ENCODE results near the gene ANTXR2. TPM values are rescaled to one million over a fixed set of nuclear protein-coding genes. Genes with fewer than 3 reads are reported as not detected.

The ANTXR2 gene
- total and polyA plus RNA-seq, 2 of the 13 experiments (the other 11 are each of a cell fraction or from before 2014, with no cell fraction given) = 4.6 to 14.5 TPM

DNA sequence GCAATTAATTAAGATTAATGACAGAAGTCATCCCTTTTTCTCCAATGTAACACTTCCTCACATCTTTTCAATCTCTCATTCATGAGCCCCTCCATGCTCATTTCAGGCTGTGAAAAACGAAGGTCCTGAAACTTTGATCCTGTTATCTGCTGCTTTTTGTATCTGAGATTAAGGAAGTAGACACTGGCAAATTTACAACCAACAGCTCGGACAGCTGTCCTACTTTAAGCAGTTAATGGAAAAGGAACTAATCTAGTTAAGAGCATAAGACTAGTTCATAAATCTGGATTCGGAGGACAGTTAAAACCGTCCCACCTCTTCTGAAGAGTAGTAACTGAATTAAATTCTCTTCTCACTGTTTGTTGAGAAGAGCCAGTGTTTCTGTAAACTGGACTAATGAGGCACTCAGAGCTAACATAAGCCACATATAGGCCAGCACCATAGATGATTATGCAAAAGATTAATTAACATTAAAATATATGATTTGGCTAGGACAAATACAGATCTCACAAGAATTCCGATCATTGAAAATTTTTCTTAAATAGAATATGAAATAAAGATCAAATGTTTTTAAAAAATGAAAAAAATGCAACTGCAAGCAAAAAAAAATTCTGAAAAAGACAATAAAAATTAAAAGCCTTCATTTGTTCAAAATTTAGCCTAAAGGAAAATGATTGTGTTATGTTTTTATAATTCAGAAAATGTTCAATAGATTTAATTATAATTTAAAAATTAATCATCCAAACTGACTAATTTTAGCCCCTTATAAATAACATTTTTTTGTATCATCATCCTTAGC, 114.4 kb downstream of the ANTXR2 start:
- ATAC-seq = no peak
- ChIA-PET CTCF (ENCODE audit: low intra/inter-chr PET ratio, low total read pairs) (no interaction called here), POLR2A (no interaction called here)

DNA sequence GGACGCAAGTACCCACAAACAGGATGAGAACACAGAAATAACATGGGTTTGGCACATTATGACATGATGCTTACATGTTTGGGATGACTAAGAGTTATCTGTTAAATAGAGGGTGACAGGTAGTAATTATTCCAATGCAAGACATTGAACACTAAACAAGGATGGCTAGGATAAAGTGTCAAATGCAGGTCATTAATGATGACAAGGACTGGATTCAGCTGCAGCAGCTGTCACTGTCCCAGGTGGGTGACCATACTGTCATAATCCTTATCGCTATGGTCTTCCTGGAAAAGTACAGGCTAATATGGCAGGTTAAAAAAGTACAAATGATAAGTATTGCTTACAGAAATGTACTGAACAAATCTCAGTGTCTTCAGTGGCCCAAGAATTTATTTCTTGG, 123.9 kb downstream of the ANTXR2 start:
- intact Hi-C loops (cut with micrococcal nuclease; ENCODE audit: unreplicated experiment) (no loop called here), in situ Hi-C loops (cut with HindIII; ENCODE audit: extremely low pct_ligation_motif_present, low pct_unique_long_range_greater_than_20kb) (no loop called here)
- H3K9ac ChIP-seq (ENCODE audit: insufficient read depth, low read depth, low read length) = no peak overlapping the region
- H4K20me1 ChIP-seq (ENCODE audit: insufficient read depth, low read length) = no peaks in the 10 kb centered on the region
- no peaks in the 10 kb centered on the region for H3K27me3 ChIP-seq (ENCODE audit: control insufficient read depth in 1 of 2, insufficient read depth in 2 of 2, low read length in 2 of 2)
- no peaks in the 10 kb centered on the region for H3K36me3 ChIP-seq (replicated peaks in 1 of 2; ENCODE audit: control insufficient read depth in 1 of 2, insufficient read depth in 2 of 2, low read length in 2 of 2)
- DNase-seq (ENCODE audit: low spot score) = no peak
- H3K4me1 ChIP-seq (ENCODE audit: insufficient read depth, low read length) = no peaks in the 10 kb centered on the region
- H3K79me2 ChIP-seq (ENCODE audit: insufficient read depth, low read length) = no peaks in the 10 kb centered on the region
- no peak for FAIRE-seq
- no peaks in the 10 kb centered on the region for H3K9me3 ChIP-seq (ENCODE audit: low read length)
- 93% methylated on average over 2 of the region's 2 CpGs for WGBS (ENCODE audit: low lambda C conversion rate)
- no peak for ATAC-seq
- H3K4me2 ChIP-seq (ENCODE audit: low read depth, low read length) = no peak overlapping the region
- H3K4me3 ChIP-seq (replicated peaks in 1 of 3; ENCODE audit: insufficient read depth in 1 of 3, low read depth in 2 of 3, low read length in 3 of 3) = no peak overlapping the region
- BruUV-seq (replicated peaks) = no TSS peak
- ChIA-PET POLR2A (no interaction called here), CTCF (ENCODE audit: low intra/inter-chr PET ratio, low total read pairs) (no interaction called here)
- H3K27ac ChIP-seq (ENCODE audit: extremely low read length, insufficient read depth, low read length) = no peak overlapping the region
- H2AFZ ChIP-seq (ENCODE audit: low read length) = no peak overlapping the region
- TF ChIP-seq ZNF737 (CRISPR knock-in tag; IDR thresholded peaks at IDR 0.05; ENCODE audit: borderline replicate concordance) = no peak
- TF ChIP-seq, protein P1, sequence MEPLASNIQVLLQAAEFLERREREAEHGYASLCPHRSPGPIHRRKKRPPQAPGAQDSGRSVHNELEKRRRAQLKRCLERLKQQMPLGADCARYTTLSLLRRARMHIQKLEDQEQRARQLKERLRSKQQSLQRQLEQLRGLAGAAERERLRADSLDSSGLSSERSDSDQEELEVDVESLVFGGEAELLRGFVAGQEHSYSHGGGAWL (CRISPR knock-in tag; IDR thresholded peaks at IDR 0.05) = no peak
- no peak for TF ChIP-seq ADNP (CRISPR knock-in tag; IDR thresholded peaks at IDR 0.05)
- TF ChIP-seq POGZ (CRISPR knock-in tag; IDR thresholded peaks at IDR 0.05) = no peak
- TF ChIP-seq NFE2L2 (IDR thresholded peaks at IDR 0.05; ENCODE audit: low read length) = no peak
- TF ChIP-seq HNRNPL (IDR thresholded peaks at IDR 0.05; ENCODE audit: low read depth, low read length) = no peak
- TF ChIP-seq SALL1 (CRISPR knock-in tag; IDR thresholded peaks at IDR 0.05) = no peak
- TF ChIP-seq KLF13 (CRISPR knock-in tag; IDR thresholded peaks at IDR 0.05) = no peak
- no peak for TF ChIP-seq IRF2 (CRISPR knock-in tag; IDR thresholded peaks at IDR 0.05)
- TF ChIP-seq, protein P2, sequence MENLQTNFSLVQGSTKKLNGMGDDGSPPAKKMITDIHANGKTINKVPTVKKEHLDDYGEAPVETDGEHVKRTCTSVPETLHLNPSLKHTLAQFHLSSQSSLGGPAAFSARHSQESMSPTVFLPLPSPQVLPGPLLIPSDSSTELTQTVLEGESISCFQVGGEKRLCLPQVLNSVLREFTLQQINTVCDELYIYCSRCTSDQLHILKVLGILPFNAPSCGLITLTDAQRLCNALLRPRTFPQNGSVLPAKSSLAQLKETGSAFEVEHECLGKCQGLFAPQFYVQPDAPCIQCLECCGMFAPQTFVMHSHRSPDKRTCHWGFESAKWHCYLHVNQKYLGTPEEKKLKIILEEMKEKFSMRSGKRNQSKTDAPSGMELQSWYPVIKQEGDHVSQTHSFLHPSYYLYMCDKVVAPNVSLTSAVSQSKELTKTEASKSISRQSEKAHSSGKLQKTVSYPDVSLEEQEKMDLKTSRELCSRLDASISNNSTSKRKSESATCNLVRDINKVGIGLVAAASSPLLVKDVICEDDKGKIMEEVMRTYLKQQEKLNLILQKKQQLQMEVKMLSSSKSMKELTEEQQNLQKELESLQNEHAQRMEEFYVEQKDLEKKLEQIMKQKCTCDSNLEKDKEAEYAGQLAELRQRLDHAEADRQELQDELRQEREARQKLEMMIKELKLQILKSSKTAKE (CRISPR knock-in tag; IDR thresholded peaks at IDR 0.05; ENCODE audit: borderline replicate concordance) = no peak
- TF ChIP-seq, protein P3, sequence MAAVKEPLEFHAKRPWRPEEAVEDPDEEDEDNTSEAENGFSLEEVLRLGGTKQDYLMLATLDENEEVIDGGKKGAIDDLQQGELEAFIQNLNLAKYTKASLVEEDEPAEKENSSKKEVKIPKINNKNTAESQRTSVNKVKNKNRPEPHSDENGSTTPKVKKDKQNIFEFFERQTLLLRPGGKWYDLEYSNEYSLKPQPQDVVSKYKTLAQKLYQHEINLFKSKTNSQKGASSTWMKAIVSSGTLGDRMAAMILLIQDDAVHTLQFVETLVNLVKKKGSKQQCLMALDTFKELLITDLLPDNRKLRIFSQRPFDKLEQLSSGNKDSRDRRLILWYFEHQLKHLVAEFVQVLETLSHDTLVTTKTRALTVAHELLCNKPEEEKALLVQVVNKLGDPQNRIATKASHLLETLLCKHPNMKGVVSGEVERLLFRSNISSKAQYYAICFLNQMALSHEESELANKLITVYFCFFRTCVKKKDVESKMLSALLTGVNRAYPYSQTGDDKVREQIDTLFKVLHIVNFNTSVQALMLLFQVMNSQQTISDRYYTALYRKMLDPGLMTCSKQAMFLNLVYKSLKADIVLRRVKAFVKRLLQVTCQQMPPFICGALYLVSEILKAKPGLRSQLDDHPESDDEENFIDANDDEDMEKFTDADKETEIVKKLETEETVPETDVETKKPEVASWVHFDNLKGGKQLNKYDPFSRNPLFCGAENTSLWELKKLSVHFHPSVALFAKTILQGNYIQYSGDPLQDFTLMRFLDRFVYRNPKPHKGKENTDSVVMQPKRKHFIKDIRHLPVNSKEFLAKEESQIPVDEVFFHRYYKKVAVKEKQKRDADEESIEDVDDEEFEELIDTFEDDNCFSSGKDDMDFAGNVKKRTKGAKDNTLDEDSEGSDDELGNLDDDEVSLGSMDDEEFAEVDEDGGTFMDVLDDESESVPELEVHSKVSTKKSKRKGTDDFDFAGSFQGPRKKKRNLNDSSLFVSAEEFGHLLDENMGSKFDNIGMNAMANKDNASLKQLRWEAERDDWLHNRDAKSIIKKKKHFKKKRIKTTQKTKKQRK (IDR thresholded peaks at IDR 0.05; ENCODE audit: low read length) = no peak

More for the DNA sequence above, 114.4 kb downstream of the ANTXR2 start:
- no peaks in the 10 kb centered on the region for H3K36me3 ChIP-seq (replicated peaks in 1 of 2; ENCODE audit: control insufficient read depth in 1 of 2, insufficient read depth in 2 of 2, low read length in 2 of 2)
- no peaks in the 10 kb centered on the region for H3K4me1 ChIP-seq (ENCODE audit: insufficient read depth, low read length)
- no peak overlapping the region for H3K9ac ChIP-seq (ENCODE audit: insufficient read depth, low read depth, low read length)
- intact Hi-C loops (cut with micrococcal nuclease; ENCODE audit: unreplicated experiment) (loop anchor here (1.0 kb wide), 1 partner anchor 41 kb away; no protein-coding TSS in a partner anchor), in situ Hi-C loops (cut with HindIII; ENCODE audit: extremely low pct_ligation_motif_present, low pct_unique_long_range_greater_than_20kb) (no loop called here)
- H3K9me3 ChIP-seq (ENCODE audit: low read length) = no peaks in the 10 kb centered on the region
- H3K27me3 ChIP-seq (ENCODE audit: control insufficient read depth in 1 of 2, insufficient read depth in 2 of 2, low read length in 2 of 2) = no peaks in the 10 kb centered on the region
- WGBS (ENCODE audit: low lambda C conversion rate) = 72% methylated on average over 5 of the region's 5 CpGs
- no peak overlapping the region for H2AFZ ChIP-seq (ENCODE audit: low read length)
- TF ChIP-seq MAFK (conservative IDR thresholded peaks at IDR 0.05 in 1 of 2, IDR thresholded peaks at IDR 0.05 in 1 of 2; ENCODE audit: low read length in 2 of 2) = peak in 1 of 2 experiments; percentile 49; a peak in 2 of 4 replicates
- TF ChIP-seq ZNF670 (CRISPR knock-in tag; IDR thresholded peaks at IDR 0.05; ENCODE audit: borderline replicate concordance) = no peak
- no peak overlapping the region for H3K27ac ChIP-seq (ENCODE audit: extremely low read length, insufficient read depth, low read length)
- FAIRE-seq = no peak
- no peaks in the 10 kb centered on the region for H3K79me2 ChIP-seq (ENCODE audit: insufficient read depth, low read length)
- no peak overlapping the region for H3K4me3 ChIP-seq (replicated peaks in 1 of 3; ENCODE audit: insufficient read depth in 1 of 3, low read depth in 2 of 3, low read length in 3 of 3)
- no peaks in the 10 kb centered on the region for H4K20me1 ChIP-seq (ENCODE audit: insufficient read depth, low read length)
- no TSS peak for BruUV-seq (replicated peaks)
- H3K4me2 ChIP-seq (ENCODE audit: low read depth, low read length) = no peak overlapping the region
- no peak for DNase-seq (ENCODE audit: low spot score)

Measured in HepG2 (cell line).